Measurements from ENCODE around the gene AFAP1.

Gene AFAP1

GRCh38 chr4:7839856-7840255 is 99.8 kb downstream of the AFAP1 start:
- DNase-seq, result no peak

- no peak for DNase-seq
Observed at GRCh38 chr4:7838136-7838782, 101.4 kb downstream of the AFAP1 start.

- DNase-seq, result no peak
Observed at GRCh38 chr4:7837597-7838135, 102.0 kb downstream of the AFAP1 start.

GRCh38 chr4:7831858-7832730 is 107.6 kb downstream of the AFAP1 start:
- DNase-seq, result no peak

GRCh38 chr4:7831330-7831729 is 108.3 kb downstream of the AFAP1 start:
- peak; percentile 80 for DNase-seq

- DNase-seq, result no peak
Observed at GRCh38 chr4:7830747-7831146, 108.9 kb downstream of the AFAP1 start.

- no peak for DNase-seq
Observed at GRCh38 chr4:7829652-7830580, 109.7 kb downstream of the AFAP1 start.

GRCh38 chr4:7828793-7829301 is 110.8 kb downstream of the AFAP1 start:
- no peak for DNase-seq

- DNase-seq, result no peak
Observed at GRCh38 chr4:7828011-7828720, 111.5 kb downstream of the AFAP1 start.

GRCh38 chr4:7827566-7827965 is 112.1 kb downstream of the AFAP1 start:
- DNase-seq, result no peak

- no peak for DNase-seq
Observed at GRCh38 chr4:7826909-7827306, 112.8 kb downstream of the AFAP1 start.

- no peak for DNase-seq
Observed at GRCh38 chr4:7826176-7826908, 113.3 kb downstream of the AFAP1 start.

GRCh38 chr4:7824218-7824617 is 115.4 kb downstream of the AFAP1 start:
- DNase-seq, result no peak

GRCh38 chr4:7823416-7823824 is 116.2 kb downstream of the AFAP1 start:
- peak; percentile 61 for DNase-seq

GRCh38 chr4:7822877-7823276 is 116.8 kb downstream of the AFAP1 start:
- DNase-seq, result no peak

GRCh38 chr4:7822137-7822505 is 117.5 kb downstream of the AFAP1 start:
- no peak for DNase-seq

- no peak for DNase-seq
Observed at GRCh38 chr4:7821245-7822136, 118.2 kb downstream of the AFAP1 start.

- no peak for DNase-seq
Observed at GRCh38 chr4:7820031-7820818, 119.4 kb downstream of the AFAP1 start.

- DNase-seq, result no peak
Observed at GRCh38 chr4:7819446-7819845, 120.2 kb downstream of the AFAP1 start.
